H9 (cell line): ENCODE results near the gene STK32B. TPM values are rescaled to one million over a fixed set of nuclear protein-coding genes. Genes with fewer than 3 reads are reported as not detected.
A peak's percentile ranks its signal among the peaks of the same experiment; 100 is the strongest.

Experiments used
- DNase-seq: peaks from one replicate; pipeline ENCODE4 v3.0.0-alpha.2; 2017
- H2AFZ ChIP-seq: one replicate; pipeline ENCODE4 v1.6.1; 2013; ENCODE audit warnings: mild to moderate bottlenecking, low read length, control low read depth, moderate library complexity
- H2AK5ac ChIP-seq: 2 replicates; pipeline ENCODE4 v1.6.1; 2013; ENCODE audit warnings: low read length, control low read depth, mixed read lengths; ENCODE audit not compliant: insufficient read length
- H2BK120ac ChIP-seq: one replicate; pipeline ENCODE4 v1.6.1; 2013; ENCODE audit warnings: low read depth, mild to moderate bottlenecking, low read length, control low read depth, inconsistent platforms; ENCODE audit not compliant: poor library complexity, severe bottlenecking
- H2BK12ac ChIP-seq: 2 replicates; pipeline ENCODE4 v1.6.1; 2013; ENCODE audit warnings: low read length, control low read depth, mixed read lengths, low read depth; ENCODE audit not compliant: insufficient read length
- H2BK15ac ChIP-seq: 2 replicates; pipeline ENCODE4 v1.6.1; 2013; ENCODE audit warnings: low read depth, low read length, control low read depth
- H2BK20ac ChIP-seq: one replicate; pipeline ENCODE4 v1.6.1; 2013; ENCODE audit warnings: low read depth, mild to moderate bottlenecking, low read length, control low read depth, inconsistent platforms; ENCODE audit not compliant: poor library complexity, severe bottlenecking
- H2BK5ac ChIP-seq: 2 replicates; pipeline ENCODE4 v1.6.1; 2013; ENCODE audit warnings: low read length, control low read depth, mixed read lengths; ENCODE audit not compliant: insufficient read length
- H3K14ac ChIP-seq: 2 replicates; pipeline ENCODE4 v1.6.1; 2013; ENCODE audit warnings: low read length, control low read depth; ENCODE audit not compliant: insufficient read depth
- H3K18ac ChIP-seq: 2 replicates; pipeline ENCODE4 v1.6.1; 2013; ENCODE audit warnings: low read depth, mild to moderate bottlenecking, mixed read lengths, low read length, control low read depth; ENCODE audit not compliant: insufficient read length
- H3K23ac ChIP-seq: 2 replicates; pipeline ENCODE4 v1.6.1; 2013; ENCODE audit warnings: low read length, control low read depth, mixed read lengths, low read depth; ENCODE audit not compliant: insufficient read length
- H3K23me2 ChIP-seq: 2 replicates; pipeline ENCODE4 v1.6.1; 2013; ENCODE audit warnings: low read depth, mild to moderate bottlenecking, mixed read lengths, low read length, control low read depth; ENCODE audit not compliant: insufficient read length, poor library complexity, severe bottlenecking
- H3K27ac ChIP-seq: 2 replicates; pipeline ENCODE4 v1.5.1; 2013; ENCODE audit warnings: low read length, control low read depth, mixed read lengths, low read depth; ENCODE audit not compliant: insufficient read length
- H3K27me3 ChIP-seq: 2 replicates; pipeline ENCODE4 v1.6.1; 2013; ENCODE audit warnings: low read length, control low read depth, inconsistent platforms; ENCODE audit not compliant: insufficient read depth
- H3K4ac ChIP-seq: 2 replicates; pipeline ENCODE4 v1.6.1; 2013; ENCODE audit warnings: low read depth, mild to moderate bottlenecking, control low read depth, inconsistent platforms, low read length, moderate library complexity
- H3K4me1 ChIP-seq: 2 replicates; pipeline ENCODE4 v1.6.1; 2013; ENCODE audit warnings: low read length, control low read depth, inconsistent platforms; ENCODE audit not compliant: insufficient read depth
- H3K4me2 ChIP-seq: 2 replicates; pipeline ENCODE4 v1.6.1; 2013; ENCODE audit warnings: low read length, control low read depth, mixed read lengths; ENCODE audit not compliant: insufficient read length, insufficient read depth
- H3K56ac ChIP-seq: 2 replicates; pipeline ENCODE4 v1.6.1; 2013; ENCODE audit warnings: low read depth, mild to moderate bottlenecking, mixed read lengths, low read length, control low read depth; ENCODE audit not compliant: insufficient read length
- H3K79me1 ChIP-seq: 2 replicates; pipeline ENCODE4 v1.6.1; 2013; ENCODE audit warnings: low read depth, mild to moderate bottlenecking, moderate library complexity, low read length, control low read depth, inconsistent platforms; ENCODE audit not compliant: insufficient read depth, poor library complexity, severe bottlenecking
- H3K79me2 ChIP-seq: 2 replicates; pipeline ENCODE4 v1.6.1; 2013; ENCODE audit warnings: low read length, control low read depth, inconsistent platforms; ENCODE audit not compliant: insufficient read depth
- H3K9ac ChIP-seq: 2 replicates; pipeline ENCODE4 v1.6.1; 2013; ENCODE audit warnings: low read length, control low read depth, mixed read lengths; ENCODE audit not compliant: insufficient read length; ENCODE audit errors: extremely low read depth
- H3K9me3 ChIP-seq: one replicate; pipeline ENCODE4 v1.6.1; 2013; ENCODE audit warnings: low read depth, low read length, inconsistent platforms; ENCODE audit not compliant: control insufficient read depth
- H3T11ph ChIP-seq: one replicate; pipeline ENCODE4 v1.6.1; 2013; ENCODE audit warnings: mild to moderate bottlenecking, low read length, control low read depth, inconsistent platforms
- H4K20me1 ChIP-seq: one replicate; pipeline ENCODE4 v1.6.1; 2013; ENCODE audit not compliant: control insufficient read depth, insufficient read length, insufficient read depth
- H4K5ac ChIP-seq: 2 replicates; pipeline ENCODE4 v1.6.1; 2013; ENCODE audit warnings: low read depth, mild to moderate bottlenecking, mixed read lengths, low read length, control low read depth; ENCODE audit not compliant: insufficient read length
- H4K8ac ChIP-seq: replicated peaks from 2 replicates; pipeline ENCODE4 v1.6.1; 2013; ENCODE audit warnings: low read length, control low read depth, mixed read lengths, low read depth; ENCODE audit not compliant: insufficient read length
- H4K91ac ChIP-seq: 2 replicates; pipeline ENCODE4 v1.6.1; 2013; ENCODE audit warnings: low read depth, mild to moderate bottlenecking, moderate library complexity, mixed read lengths, low read length, control low read depth; ENCODE audit not compliant: insufficient read length
- H3K27ac Mint-ChIP-seq, 3 experiments: 2 replicates in 2 of 3; 3 replicates in 1 of 3; pipeline ENCODE4 v1.8.0; 2020 to 2021; ENCODE audit warnings: mixed read lengths in 3 of 3, mild to moderate bottlenecking in 1 of 3, moderate library complexity in 1 of 3
- H3K27me3 Mint-ChIP-seq: 2 replicates; pipeline ENCODE4 v1.8.0; 2021; ENCODE audit warnings: low read depth, mild to moderate bottlenecking, moderate library complexity, mixed read lengths
- H3K36me3 Mint-ChIP-seq, 3 experiments: 2 replicates in 2 of 3; 3 replicates in 1 of 3; pipeline ENCODE4 v1.8.0; 2020 to 2021; ENCODE audit warnings: low read depth in 3 of 3, mixed read lengths in 3 of 3; ENCODE audit not compliant: insufficient read depth in 1 of 3
- H3K4me1 Mint-ChIP-seq, 2 experiments: 2 replicates each; pipeline ENCODE4 v1.8.0; 2020; ENCODE audit warnings: mixed read lengths in 2 of 2
- H3K4me3 Mint-ChIP-seq, 2 experiments: 2 replicates in 1 of 2; 3 replicates in 1 of 2; pipeline ENCODE4 v1.8.0; 2020 to 2021; ENCODE audit warnings: mild to moderate bottlenecking in 2 of 2, mixed read lengths in 2 of 2, moderate library complexity in 1 of 2
- H3K9me3 Mint-ChIP-seq, 2 experiments: 2 replicates in 1 of 2; 3 replicates in 1 of 2; pipeline ENCODE4 v1.8.0; 2020; ENCODE audit warnings: mild to moderate bottlenecking in 2 of 2, mixed read lengths in 2 of 2, moderate library complexity in 1 of 2
- CTCF ChIP-seq: fragments of 200-600 bp; sonication (generic); conservative IDR thresholded peaks from 3 replicates; pipeline ENCODE4 v1.8.0; 2021; ENCODE audit warnings: antibody characterized with exemption, mild to moderate bottlenecking
- WGBS: extraction: QIAGEN DNeasy Blood & Tissue Kit; methylation state at CpG from one replicate; pipeline ENCODE4 v1.1.7; 2013; ENCODE audit warnings: missing lambda C conversion rate, low lambda C conversion rate, mixed read lengths; ENCODE audit not compliant: insufficient read length; ENCODE audit errors: extremely low coverage; 5-methylcytosine and 5-hydroxymethylcytosine counted together
- total RNA-seq: library from RNA; stranded (reverse); gene quantifications from 2 replicates; pipeline ENCODE4 v1.2.1, GENCODE V29; 2021

Gene STK32B
- total RNA-seq, 1 experiment from 2014 or later = 1.0 TPM

- Histone ChIP-seq H3K14ac (no peak overlapping the region), H2BK15ac (no peak overlapping the region), H3K27ac (no peak overlapping the region), H3K56ac (no peak overlapping the region), H4K5ac (no peak overlapping the region), H3K4me2 (no peak overlapping the region), H3K9ac (no peak overlapping the region), H2BK5ac (no peak overlapping the region), H4K20me1 (no peaks in the 10 kb centered on the region), H4K91ac (no peak overlapping the region), H2BK20ac (no peak overlapping the region), H3K18ac (no peak overlapping the region), H3K79me1 (no peaks in the 10 kb centered on the region), H3T11ph (no peak overlapping the region), H3K79me2 (no peaks in the 10 kb centered on the region), H2BK12ac (no peak overlapping the region), H2AFZ (no peak overlapping the region), H3K27me3 (no peaks in the 10 kb centered on the region), H2AK5ac (no peak overlapping the region), H3K4me1 (no peaks in the 10 kb centered on the region), H3K23me2 (no peaks in the 10 kb centered on the region), H3K9me3 (no peaks in the 10 kb centered on the region), H3K4ac (no peak overlapping the region), H2BK120ac (no peak overlapping the region), H4K8ac (no peak overlapping the region), H3K23ac (no peak overlapping the region)
- Mint-ChIP-seq H3K4me1 (peaks cover 7 to 11% of the 10 kb centered on the region in 2 experiments), H3K36me3 (no peaks in the 10 kb centered on the region), H3K4me3 (no peak overlapping the region), H3K9me3 (no peaks in the 10 kb centered on the region), H3K27ac (peak overlapping the region in 1 of 3 experiments; percentile 45; a peak in 1 of 7 replicates), H3K27me3 (peaks cover 5% of the 10 kb centered on the region)
- no peak for TF ChIP-seq CTCF
- no CpG with 5 or more reads among the region's 14 CpGs for WGBS
- DNase-seq = no peak
These were observed 411.6 kb downstream of the STK32B start for GRCh38 chr4:5462896-5463295.
